ENCODE measurements around the gene CDKN2B. TPM values are rescaled to one million over a fixed set of nuclear protein-coding genes. Genes with fewer than 3 reads are reported as not detected.
A peak's percentile ranks its signal among the peaks of the same experiment; 100 is the strongest.

The CDKN2B gene
- total and polyA plus RNA-seq, 2 of the 13 experiments (the other 11 are each of a cell fraction or from before 2014, with no cell fraction given), result 1.4 to 1.5 TPM

DNA sequence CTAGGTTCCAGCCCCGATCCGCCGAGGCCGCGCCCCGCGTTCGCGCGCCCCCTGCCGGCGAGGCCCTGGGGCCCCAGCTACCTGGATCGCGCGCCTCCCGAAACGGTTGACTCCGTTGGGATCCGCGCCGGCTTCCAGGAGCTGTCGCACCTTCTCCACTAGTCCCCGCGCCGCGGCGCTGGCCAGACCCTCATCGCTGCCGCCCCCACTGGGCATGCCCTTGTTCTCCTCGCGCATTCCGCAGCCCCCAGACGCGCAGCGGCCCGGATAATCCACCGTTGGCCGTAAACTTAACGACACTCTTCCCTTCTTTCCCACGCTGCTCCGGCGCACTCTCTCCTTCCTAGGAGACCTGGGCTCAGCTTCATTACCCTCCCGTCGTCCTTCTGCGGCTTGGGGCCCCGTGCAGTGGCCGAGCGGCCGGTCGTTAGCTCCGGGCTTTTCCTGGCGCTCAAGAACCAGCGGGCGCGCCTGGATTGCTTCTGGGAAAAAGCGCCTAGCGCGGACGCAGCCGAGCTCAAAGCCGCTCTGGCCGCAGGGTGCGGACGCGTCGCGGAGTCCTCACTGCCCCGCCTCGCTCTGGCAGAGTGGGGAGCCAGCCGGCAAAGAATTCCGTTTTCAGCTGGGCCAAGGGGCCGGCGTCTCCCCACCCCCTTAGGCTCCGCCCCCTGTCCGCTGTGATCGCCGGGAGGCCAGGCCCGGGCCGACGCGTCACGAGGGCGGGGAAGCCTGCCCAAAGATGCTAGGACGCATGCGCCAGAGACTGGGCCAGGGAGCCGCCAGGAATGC is at the start of gene CDKN2B (continued):
- TF ChIP-seq E2F1 (CRISPR knock-in tag; IDR thresholded peaks at IDR 0.05) (peak; percentile 24; the same call in 1 of the 2 replicates), ZNF446 (CRISPR knock-in tag; IDR thresholded peaks at IDR 0.05) (0 out of 2 replicates have a peak, but pooled peaks have one; percentile 29), IRF2 (CRISPR knock-in tag; IDR thresholded peaks at IDR 0.05) (no peak), KDM6A (CRISPR knock-in tag; IDR thresholded peaks at IDR 0.05; ENCODE audit: low read depth) (no peak), ZBTB4 (CRISPR knock-in tag; IDR thresholded peaks at IDR 0.05; ENCODE audit: borderline replicate concordance) (no peak), SRF (IDR thresholded peaks at IDR 0.05; ENCODE audit: low read depth, low read length) (no peak), MZF1 (CRISPR knock-in tag; IDR thresholded peaks at IDR 0.05; ENCODE audit: borderline replicate concordance) (no peak), FOXJ3 (CRISPR knock-in tag; IDR thresholded peaks at IDR 0.05; ENCODE audit: borderline replicate concordance) (peak; percentile 8; the same call in 1 of the 2 replicates), GATA4 (IDR thresholded peaks at IDR 0.05; ENCODE audit: borderline replicate concordance, low read depth) (no peak), MED8 (CRISPR knock-in tag; IDR thresholded peaks at IDR 0.05; ENCODE audit: insufficient replicate concordance) (no peak), SALL1 (CRISPR knock-in tag; IDR thresholded peaks at IDR 0.05) (peak; percentile 44; the same call in 1 of the 2 replicates)
- TF ChIP-seq, protein P1, sequence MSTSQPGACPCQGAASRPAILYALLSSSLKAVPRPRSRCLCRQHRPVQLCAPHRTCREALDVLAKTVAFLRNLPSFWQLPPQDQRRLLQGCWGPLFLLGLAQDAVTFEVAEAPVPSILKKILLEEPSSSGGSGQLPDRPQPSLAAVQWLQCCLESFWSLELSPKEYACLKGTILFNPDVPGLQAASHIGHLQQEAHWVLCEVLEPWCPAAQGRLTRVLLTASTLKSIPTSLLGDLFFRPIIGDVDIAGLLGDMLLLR (CRISPR knock-in tag; IDR thresholded peaks at IDR 0.05), result 0 out of 2 replicates have a peak, but pooled peaks have one; percentile 49
- TF ChIP-seq, protein P2, sequence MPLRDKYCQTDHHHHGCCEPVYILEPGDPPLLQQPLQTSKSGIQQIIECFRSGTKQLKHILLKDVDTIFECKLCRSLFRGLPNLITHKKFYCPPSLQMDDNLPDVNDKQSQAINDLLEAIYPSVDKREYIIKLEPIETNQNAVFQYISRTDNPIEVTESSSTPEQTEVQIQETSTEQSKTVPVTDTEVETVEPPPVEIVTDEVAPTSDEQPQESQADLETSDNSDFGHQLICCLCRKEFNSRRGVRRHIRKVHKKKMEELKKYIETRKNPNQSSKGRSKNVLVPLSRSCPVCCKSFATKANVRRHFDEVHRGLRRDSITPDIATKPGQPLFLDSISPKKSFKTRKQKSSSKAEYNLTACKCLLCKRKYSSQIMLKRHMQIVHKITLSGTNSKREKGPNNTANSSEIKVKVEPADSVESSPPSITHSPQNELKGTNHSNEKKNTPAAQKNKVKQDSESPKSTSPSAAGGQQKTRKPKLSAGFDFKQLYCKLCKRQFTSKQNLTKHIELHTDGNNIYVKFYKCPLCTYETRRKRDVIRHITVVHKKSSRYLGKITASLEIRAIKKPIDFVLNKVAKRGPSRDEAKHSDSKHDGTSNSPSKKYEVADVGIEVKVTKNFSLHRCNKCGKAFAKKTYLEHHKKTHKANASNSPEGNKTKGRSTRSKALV (CRISPR knock-in tag; IDR thresholded peaks at IDR 0.05), result peak; percentile 90
- TF ChIP-seq, protein P3, sequence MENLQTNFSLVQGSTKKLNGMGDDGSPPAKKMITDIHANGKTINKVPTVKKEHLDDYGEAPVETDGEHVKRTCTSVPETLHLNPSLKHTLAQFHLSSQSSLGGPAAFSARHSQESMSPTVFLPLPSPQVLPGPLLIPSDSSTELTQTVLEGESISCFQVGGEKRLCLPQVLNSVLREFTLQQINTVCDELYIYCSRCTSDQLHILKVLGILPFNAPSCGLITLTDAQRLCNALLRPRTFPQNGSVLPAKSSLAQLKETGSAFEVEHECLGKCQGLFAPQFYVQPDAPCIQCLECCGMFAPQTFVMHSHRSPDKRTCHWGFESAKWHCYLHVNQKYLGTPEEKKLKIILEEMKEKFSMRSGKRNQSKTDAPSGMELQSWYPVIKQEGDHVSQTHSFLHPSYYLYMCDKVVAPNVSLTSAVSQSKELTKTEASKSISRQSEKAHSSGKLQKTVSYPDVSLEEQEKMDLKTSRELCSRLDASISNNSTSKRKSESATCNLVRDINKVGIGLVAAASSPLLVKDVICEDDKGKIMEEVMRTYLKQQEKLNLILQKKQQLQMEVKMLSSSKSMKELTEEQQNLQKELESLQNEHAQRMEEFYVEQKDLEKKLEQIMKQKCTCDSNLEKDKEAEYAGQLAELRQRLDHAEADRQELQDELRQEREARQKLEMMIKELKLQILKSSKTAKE (CRISPR knock-in tag; IDR thresholded peaks at IDR 0.05; ENCODE audit: borderline replicate concordance), result no peak
